ENCODE results near the gene NKTR. TPM values are rescaled to one million over a fixed set of nuclear protein-coding genes. Genes with fewer than 3 reads are reported as not detected.

The NKTR gene
- total and polyA plus RNA-seq, 2 of the 13 experiments (the other 11 are each of a cell fraction or from before 2014, with no cell fraction given) = 41.3 to 59.6 TPM

DNA sequence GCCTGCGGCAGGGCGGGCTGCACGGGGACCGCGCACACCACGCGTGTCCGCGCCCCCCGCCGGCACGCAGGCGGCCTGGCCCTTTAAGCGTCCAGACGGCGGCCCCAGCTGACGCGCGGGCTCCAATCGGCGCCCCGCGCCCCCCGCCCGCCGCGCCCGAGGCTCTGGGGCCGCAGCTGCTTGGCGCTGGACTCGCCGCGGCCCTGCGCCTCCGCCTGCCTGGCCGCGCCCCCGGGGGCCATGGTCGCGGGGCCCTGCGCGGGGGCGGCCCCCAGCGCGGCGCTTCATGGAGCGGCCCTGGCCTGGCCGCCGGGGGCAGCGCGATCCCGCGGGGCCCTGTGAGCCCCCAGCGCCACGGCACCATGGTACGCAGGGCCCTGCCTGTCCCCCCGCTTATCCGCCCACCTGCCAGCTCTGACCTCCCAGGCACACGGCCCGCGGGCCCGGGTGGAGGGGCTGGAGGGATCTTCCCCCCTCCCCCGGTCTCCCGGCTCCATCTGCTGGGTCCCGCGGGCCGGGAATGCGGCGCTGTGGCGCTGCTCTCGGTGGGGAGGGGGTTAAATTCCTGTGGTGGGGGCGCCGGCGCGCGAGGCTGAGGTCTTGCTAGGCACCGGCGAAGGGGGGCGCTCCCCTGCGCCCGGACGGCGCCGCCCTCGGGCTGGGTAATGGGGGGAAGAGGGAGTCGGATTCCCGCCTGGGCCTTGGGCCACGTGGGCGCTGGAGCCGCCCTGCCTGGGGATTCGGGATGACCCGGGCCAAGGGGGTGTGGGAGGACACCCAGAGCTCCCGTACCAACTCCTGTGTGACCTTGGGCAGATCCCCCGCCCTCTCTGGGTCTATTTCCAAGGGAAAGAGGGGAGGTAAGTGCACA lies 54.1 kb downstream of the NKTR start (continued):
- TF ChIP-seq CREB1 (IDR thresholded peaks at IDR 0.05) = no peak
- no peak for TF ChIP-seq CREB1 (CRISPR knock-in tag; IDR thresholded peaks at IDR 0.05)
- TF ChIP-seq PAX8 (CRISPR knock-in tag; IDR thresholded peaks at IDR 0.05; ENCODE audit: borderline replicate concordance) = no peak
- TF ChIP-seq HOXA3 (CRISPR knock-in tag; IDR thresholded peaks at IDR 0.05) = 0 out of 2 replicates have a peak, but pooled peaks have one; percentile 15
- TF ChIP-seq ZNF335 (CRISPR knock-in tag; IDR thresholded peaks at IDR 0.05) = no peak
- no peak for TF ChIP-seq ZNF460 (CRISPR knock-in tag; IDR thresholded peaks at IDR 0.05; ENCODE audit: borderline replicate concordance)
- TF ChIP-seq FOSL2 (CRISPR knock-in tag; IDR thresholded peaks at IDR 0.05) = no peak
- no peak for TF ChIP-seq SAFB2 (CRISPR knock-in tag; IDR thresholded peaks at IDR 0.05; ENCODE audit: borderline replicate concordance, low read depth)
- peak; percentile 43; the same call in 1 of the 2 replicates for TF ChIP-seq RAD21 (CRISPR knock-in tag; IDR thresholded peaks at IDR 0.05)
- no peak; the same call in 1 of the 2 replicates for TF ChIP-seq TGIF2 (CRISPR knock-in tag; IDR thresholded peaks at IDR 0.05)
- no peak for TF ChIP-seq AHR (CRISPR knock-in tag; IDR thresholded peaks at IDR 0.05)
- no peak for TF ChIP-seq SOX6 (IDR thresholded peaks at IDR 0.05)
- no peak for TF ChIP-seq SOX6 (CRISPR knock-in tag; IDR thresholded peaks at IDR 0.05)
- TF ChIP-seq NRL (CRISPR knock-in tag; IDR thresholded peaks at IDR 0.05; ENCODE audit: borderline replicate concordance) = peak; percentile 31; the same call in 1 of the 2 replicates
- no peak for TF ChIP-seq KLF16 (CRISPR knock-in tag; IDR thresholded peaks at IDR 0.05)
- no peak for TF ChIP-seq ZNF879 (CRISPR knock-in tag; IDR thresholded peaks at IDR 0.05)
- TF ChIP-seq HDAC6 (IDR thresholded peaks at IDR 0.05; ENCODE audit: low read depth, low read length) = no peak
- TF ChIP-seq, protein P1, sequence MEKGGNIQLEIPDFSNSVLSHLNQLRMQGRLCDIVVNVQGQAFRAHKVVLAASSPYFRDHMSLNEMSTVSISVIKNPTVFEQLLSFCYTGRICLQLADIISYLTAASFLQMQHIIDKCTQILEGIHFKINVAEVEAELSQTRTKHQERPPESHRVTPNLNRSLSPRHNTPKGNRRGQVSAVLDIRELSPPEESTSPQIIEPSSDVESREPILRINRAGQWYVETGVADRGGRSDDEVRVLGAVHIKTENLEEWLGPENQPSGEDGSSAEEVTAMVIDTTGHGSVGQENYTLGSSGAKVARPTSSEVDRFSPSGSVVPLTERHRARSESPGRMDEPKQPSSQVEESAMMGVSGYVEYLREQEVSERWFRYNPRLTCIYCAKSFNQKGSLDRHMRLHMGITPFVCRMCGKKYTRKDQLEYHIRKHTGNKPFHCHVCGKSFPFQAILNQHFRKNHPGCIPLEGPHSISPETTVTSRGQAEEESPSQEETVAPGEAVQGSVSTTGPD (CRISPR knock-in tag; IDR thresholded peaks at IDR 0.05) = no peak
- TF ChIP-seq, protein P2, sequence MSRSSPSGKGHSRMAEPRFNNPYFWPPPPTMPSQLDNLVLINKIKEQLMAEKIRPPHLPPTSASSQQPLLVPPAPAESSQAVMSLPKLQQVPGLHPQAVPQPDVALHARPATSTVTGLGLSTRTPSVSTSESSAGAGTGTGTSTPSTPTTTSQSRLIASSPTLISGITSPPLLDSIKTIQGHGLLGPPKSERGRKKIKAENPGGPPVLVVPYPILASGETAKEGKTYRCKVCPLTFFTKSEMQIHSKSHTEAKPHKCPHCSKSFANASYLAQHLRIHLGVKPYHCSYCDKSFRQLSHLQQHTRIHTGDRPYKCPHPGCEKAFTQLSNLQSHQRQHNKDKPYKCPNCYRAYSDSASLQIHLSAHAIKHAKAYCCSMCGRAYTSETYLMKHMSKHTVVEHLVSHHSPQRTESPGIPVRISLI (CRISPR knock-in tag; IDR thresholded peaks at IDR 0.05; ENCODE audit: borderline replicate concordance) = no peak
- no peak for TF ChIP-seq PCBP2 (optimal IDR thresholded peaks at IDR 0.05; ENCODE audit: low read depth, low read length, poor library complexity, severe bottlenecking)
- no peak for TF ChIP-seq MXD4 (CRISPR knock-in tag; IDR thresholded peaks at IDR 0.05)
- no peak for TF ChIP-seq PHF5A (CRISPR knock-in tag; IDR thresholded peaks at IDR 0.05; ENCODE audit: low read depth, unreplicated experiment)
- no peak for TF ChIP-seq GATAD1 (CRISPR knock-in tag; IDR thresholded peaks at IDR 0.05)
- no peak for TF ChIP-seq ZNF546 (CRISPR knock-in tag; conservative IDR thresholded peaks at IDR 0.05)
- TF ChIP-seq, protein P3, sequence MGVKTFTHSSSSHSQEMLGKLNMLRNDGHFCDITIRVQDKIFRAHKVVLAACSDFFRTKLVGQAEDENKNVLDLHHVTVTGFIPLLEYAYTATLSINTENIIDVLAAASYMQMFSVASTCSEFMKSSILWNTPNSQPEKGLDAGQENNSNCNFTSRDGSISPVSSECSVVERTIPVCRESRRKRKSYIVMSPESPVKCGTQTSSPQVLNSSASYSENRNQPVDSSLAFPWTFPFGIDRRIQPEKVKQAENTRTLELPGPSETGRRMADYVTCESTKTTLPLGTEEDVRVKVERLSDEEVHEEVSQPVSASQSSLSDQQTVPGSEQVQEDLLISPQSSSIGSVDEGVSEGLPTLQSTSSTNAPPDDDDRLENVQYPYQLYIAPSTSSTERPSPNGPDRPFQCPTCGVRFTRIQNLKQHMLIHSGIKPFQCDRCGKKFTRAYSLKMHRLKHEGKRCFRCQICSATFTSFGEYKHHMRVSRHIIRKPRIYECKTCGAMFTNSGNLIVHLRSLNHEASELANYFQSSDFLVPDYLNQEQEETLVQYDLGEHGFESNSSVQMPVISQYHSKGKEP (CRISPR knock-in tag; IDR thresholded peaks at IDR 0.05) = no peak
- peak; percentile 42; the same call in 1 of the 2 replicates for TF ChIP-seq HDAC2 (CRISPR knock-in tag; IDR thresholded peaks at IDR 0.05)
